Activated CD8-positive, alpha-beta T cell treated with anti-CD3 and anti-CD28 coated beads, Interleukin-2, amount 10 ng/mL, durations not matched to agents 7 days and 5 days (primary cell): ENCODE results near the gene RBBP8NL. TPM values are rescaled to one million over a fixed set of nuclear protein-coding genes. Genes with fewer than 3 reads are reported as not detected.

Experiments
- ATAC-seq: fragments of 150-1000 bp; cut with Tn5 transposase; one replicate; pipeline ENCODE4 v1.10.0; 2021; ENCODE audit warnings: moderate library complexity
- CTCF ChIA-PET: fragments of 350-600 bp; sonication (Branson Sonifier 250); formaldehyde crosslinking; loops from one replicate; lab custom pipeline; 2021; ENCODE audit warnings: antibody characterized with exemption; lab: Charles Lee
- POLR2A ChIA-PET: fragments of 350-600 bp; sonication (Branson Sonifier 250); formaldehyde crosslinking; loops from one replicate; lab custom pipeline; 2021; ENCODE audit warnings: antibody characterized with exemption; lab: Charles Lee
- DNase-seq: peaks from one replicate; pipeline ENCODE4 v3.0.0-alpha.2; 2020
- H3K27ac Mint-ChIP-seq: one replicate; pipeline ENCODE4 v1.8.0; 2021; ENCODE audit warnings: mild to moderate bottlenecking, mixed read lengths
- H3K27me3 Mint-ChIP-seq: one replicate; pipeline ENCODE4 v1.8.0; 2021; ENCODE audit warnings: low read depth, mixed read lengths
- H3K36me3 Mint-ChIP-seq: one replicate; pipeline ENCODE4 v1.8.0; 2021; ENCODE audit warnings: low read depth, mixed read lengths
- H3K4me1 Mint-ChIP-seq: one replicate; pipeline ENCODE4 v1.8.0; 2021; ENCODE audit warnings: low read depth, mixed read lengths
- H3K4me3 Mint-ChIP-seq: one replicate; pipeline ENCODE4 v1.8.0; 2021; ENCODE audit warnings: mild to moderate bottlenecking, mixed read lengths
- H3K9me3 Mint-ChIP-seq: one replicate; pipeline ENCODE4 v1.8.0; 2022; ENCODE audit warnings: mixed read lengths; ENCODE audit not compliant: insufficient read depth
- total RNA-seq, 2 experiments: library from RNA; stranded (reverse); gene quantifications; one replicate each; pipeline ENCODE4 v1.2.3, GENCODE V29; 2021

RBBP8NL gene
- total RNA-seq, 2 experiments from 2014 or later: not detected

DNA sequence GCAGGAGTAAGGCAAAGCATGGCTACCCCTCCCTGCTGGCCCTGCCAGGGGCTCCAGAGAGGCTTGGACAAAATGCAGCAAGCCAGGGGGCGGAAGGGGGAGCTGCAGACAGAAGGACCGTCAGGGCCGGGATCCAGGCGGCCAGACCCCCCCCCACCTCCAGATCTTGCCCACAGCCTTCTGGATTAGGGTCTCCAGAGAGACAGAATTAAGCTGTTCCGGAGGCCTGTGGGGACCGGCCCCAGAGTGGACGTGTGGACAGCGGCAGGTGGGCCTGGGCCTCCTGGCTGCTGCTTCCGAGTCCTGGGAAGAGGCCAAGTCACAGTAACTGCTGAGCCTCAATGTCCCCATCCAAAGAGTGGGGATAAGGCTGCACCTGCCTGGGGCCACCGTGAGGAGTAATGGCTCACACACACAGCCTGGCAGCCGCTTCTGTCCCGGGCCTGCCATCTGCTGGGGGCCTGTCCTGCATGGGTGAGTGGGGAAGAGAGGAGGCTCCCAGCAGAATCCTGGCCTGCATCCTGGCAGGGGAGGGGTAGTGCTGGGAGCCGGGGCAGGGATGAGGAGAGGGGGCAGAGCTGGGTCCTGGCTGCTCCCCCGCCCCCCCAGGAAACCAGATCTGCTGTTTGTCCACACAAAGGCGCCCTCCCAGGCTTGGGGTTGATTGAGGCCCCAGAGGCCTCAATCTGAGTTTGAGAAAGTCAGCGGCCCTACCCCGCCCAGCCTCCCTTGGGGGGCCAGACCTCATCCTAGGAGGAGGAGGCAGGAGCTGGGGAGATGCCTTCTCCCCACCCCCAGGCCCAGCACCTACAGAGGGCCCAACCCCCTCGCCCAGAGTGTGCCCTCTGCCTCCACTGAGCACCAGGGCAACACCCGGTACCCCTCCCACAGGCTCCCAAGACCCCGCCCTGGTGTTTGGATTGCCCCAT lies 64.1 kb downstream of the RBBP8NL start:
- POLR2A ChIA-PET: interaction anchor here (0.9 to 1.0 kb wide), 2 partner anchors 23 to 61 kb away, joined by 3 read pairs; partner anchors contain the start of genes ADRM1 and RPS21
- H3K36me3 Mint-ChIP-seq: no peaks in the 10 kb centered on the region
- no peak overlapping the region for H3K4me3 Mint-ChIP-seq
- H3K4me1 Mint-ChIP-seq: peaks cover 2% of the 10 kb centered on the region
- peaks cover 4% of the 10 kb centered on the region for H3K27me3 Mint-ChIP-seq
- no peak overlapping the region for H3K27ac Mint-ChIP-seq
- H3K9me3 Mint-ChIP-seq: no peaks in the 10 kb centered on the region
- DNase-seq: no peak
- ATAC-seq: no peak
- CTCF ChIA-PET: interaction anchor here (1.3 kb wide), 1 partner anchor 19 kb away, joined by 5 read pairs; no protein-coding TSS in a partner anchor

DNA sequence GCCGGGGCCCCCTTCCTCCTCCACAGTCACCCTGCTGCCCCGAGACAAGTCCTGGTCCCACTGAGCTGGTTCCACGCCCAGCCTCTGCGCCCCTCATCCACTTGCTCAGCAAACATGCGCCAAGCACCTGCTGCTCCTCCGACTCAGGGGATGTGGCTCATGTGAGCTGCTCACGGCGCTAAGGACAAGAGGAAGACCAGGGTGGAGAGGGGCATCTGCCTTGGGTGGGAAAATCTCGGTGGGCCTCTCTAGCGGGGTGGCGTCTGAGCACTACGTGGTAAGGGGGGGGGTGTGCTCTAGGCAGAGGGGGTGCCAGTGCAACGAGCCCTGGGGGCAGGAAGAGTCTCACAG lies 64.8 kb downstream of the RBBP8NL start:
- no peak overlapping the region for H3K4me3 Mint-ChIP-seq
- CTCF ChIA-PET: no interaction called here
- no peak overlapping the region for H3K27ac Mint-ChIP-seq
- H3K27me3 Mint-ChIP-seq: peaks cover 3% of the 10 kb centered on the region
- no peaks in the 10 kb centered on the region for H3K9me3 Mint-ChIP-seq
- ATAC-seq (no peak), DNase-seq (no peak)
- H3K36me3 Mint-ChIP-seq: no peaks in the 10 kb centered on the region
- H3K4me1 Mint-ChIP-seq: peaks cover under 1% of the 10 kb centered on the region
- POLR2A ChIA-PET: interaction anchor here (0.9 kb wide), 1 partner anchor 24 kb away, joined by 3 read pairs; the partner anchor contains the start of gene RPS21

DNA sequence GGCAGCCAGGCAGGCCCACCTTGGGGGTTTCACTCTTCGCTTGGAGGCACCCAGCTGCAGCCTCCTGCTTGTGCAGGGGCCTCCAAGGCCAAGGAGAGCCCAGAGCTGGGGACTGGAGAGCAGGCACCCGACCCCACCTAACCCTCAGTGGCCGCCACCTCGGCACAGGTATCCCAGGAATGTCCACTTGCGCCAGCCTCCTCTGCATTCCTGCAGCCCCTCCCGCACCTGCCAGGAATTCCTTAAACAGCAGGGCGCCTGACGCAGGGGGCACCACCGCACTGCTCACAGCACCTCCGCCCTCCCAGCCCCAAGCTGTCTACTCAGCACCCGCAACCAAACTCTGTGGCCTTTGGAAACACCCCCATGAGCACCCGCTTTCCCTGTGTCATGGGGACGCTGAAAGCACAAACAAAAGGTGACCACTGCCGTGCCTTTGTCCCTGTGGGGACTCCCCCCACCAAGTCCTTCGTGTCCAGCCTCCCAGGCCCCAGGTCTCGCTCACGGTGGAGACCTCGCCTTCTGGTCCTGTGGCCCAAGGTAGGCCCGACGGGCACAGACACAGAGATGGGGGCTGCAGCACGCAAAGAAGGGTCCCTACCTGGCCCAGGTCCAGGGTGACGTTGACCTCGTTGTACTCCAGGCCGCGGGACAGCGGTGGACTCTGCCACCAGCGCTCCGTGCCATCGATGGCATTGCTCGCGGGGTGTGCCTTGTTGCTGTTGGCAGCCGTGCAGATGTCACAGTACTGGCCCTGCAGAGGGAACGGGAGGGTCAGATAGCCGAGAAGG lies 65.3 kb downstream of the RBBP8NL start:
- Mint-ChIP-seq H3K4me3 (no peak overlapping the region), H3K36me3 (no peaks in the 10 kb centered on the region), H3K9me3 (no peaks in the 10 kb centered on the region), H3K27ac (no peak overlapping the region), H3K4me1 (no peaks in the 10 kb centered on the region), H3K27me3 (peaks cover 3% of the 10 kb centered on the region)
- ATAC-seq (no peak), DNase-seq (no peak)
- ChIA-PET CTCF (no interaction called here), POLR2A (no interaction called here)

DNA sequence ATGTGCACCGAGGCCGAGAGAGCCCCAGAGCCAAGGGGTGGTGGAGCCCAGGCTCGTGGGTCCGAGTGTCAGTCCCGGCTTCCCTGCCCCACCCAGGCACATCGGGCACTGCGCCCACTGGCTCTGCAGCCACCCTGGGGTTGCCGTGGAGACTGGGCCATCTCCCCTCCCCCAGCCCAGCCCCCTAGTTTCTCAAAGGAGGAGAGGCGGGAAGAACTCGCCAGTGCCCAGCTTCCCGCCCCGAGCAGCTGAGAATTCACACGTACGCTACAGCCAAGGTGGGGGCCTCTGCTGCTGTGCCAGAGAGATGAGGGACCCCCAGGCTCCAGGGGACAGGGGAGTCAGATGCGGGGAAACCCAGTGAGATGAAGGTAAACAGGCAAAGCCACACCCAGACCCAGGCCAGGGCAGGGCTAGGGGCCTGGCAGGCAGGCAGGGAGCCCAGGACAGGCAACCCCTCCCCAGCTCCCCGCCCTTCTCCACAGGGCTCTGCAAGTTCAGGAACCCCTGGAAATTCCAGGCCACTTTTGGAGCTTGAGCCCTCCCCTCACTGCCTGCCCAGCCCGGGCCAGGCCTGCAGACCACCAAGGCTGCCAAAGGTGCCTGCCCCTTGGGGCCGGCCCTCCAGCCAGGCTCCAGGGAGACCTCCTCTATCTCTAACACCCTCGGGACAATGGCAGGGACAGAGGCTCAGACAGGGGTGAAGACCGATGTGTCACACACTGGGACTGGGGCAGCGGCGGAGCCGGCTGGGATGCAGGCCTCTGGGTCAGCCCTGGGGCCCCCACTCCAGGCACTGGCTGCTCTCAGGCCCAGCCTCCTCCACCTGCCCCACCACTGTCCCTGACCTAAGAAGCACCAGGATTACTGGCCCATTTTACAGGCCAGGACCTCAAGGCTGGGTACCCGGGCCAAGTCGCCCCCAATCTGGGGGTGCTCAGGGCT lies 66.2 kb downstream of the RBBP8NL start:
- POLR2A ChIA-PET: no interaction called here
- H3K27me3 Mint-ChIP-seq: peaks cover 3% of the 10 kb centered on the region
- H3K27ac Mint-ChIP-seq: no peak overlapping the region
- no peaks in the 10 kb centered on the region for H3K36me3 Mint-ChIP-seq
- DNase-seq: no peak
- ATAC-seq: no peak
- H3K4me3 Mint-ChIP-seq: no peak overlapping the region
- CTCF ChIA-PET: no interaction called here
- no peaks in the 10 kb centered on the region for H3K9me3 Mint-ChIP-seq
- H3K4me1 Mint-ChIP-seq: no peaks in the 10 kb centered on the region

Other genes with a start within 250 kb of the RBBP8NL start
- gene MTG2, start 244.5 kb downstream of the RBBP8NL start, total RNA-seq: 10 to 100 TPM; 31.7 to 34.4 TPM
- gene HRH3, start 207.3 kb downstream of the RBBP8NL start, total RNA-seq: not detected
- 10 to 100 TPM; 24.1 to 26.4 TPM for gene OSBPL2, start 189.0 kb downstream of the RBBP8NL start, total RNA-seq
- gene ADRM1, start 124.5 kb downstream of the RBBP8NL start, total RNA-seq: 100 to 1,000 TPM in 1 of 2 experiments, 10 to 100 TPM in 1; 97.7 to 103 TPM
- gene LAMA5, start 60.2 kb downstream of the RBBP8NL start, total RNA-seq: under 1 TPM; 0.40 to 0.63 TPM
- 1,000 to 10,000 TPM; 1,875 to 1,999 TPM for gene RPS21, start 40.4 kb downstream of the RBBP8NL start, total RNA-seq
- gene CABLES2, start 20.3 kb downstream of the RBBP8NL start, total RNA-seq: 10 to 100 TPM; 17.0 to 17.5 TPM
- gene GATA5, start 48.5 kb upstream of the RBBP8NL start, total RNA-seq: not detected
- gene SLCO4A1, start 215.0 kb upstream of the RBBP8NL start, total RNA-seq: 10 to 100 TPM; 79.4 to 79.9 TPM